Activated CD8-positive, alpha-beta T cell treated with anti-CD3 and anti-CD28 coated beads for 36 hours (primary cell): ENCODE results near the gene PRPF4. TPM values are rescaled to one million over a fixed set of nuclear protein-coding genes. Genes with fewer than 3 reads are reported as not detected.

ENCODE experiments used
- ATAC-seq: fragments of 200-7000 bp; cut with Tn5 transposase; one replicate; pipeline ENCODE4 v1.10.0; 2021; ENCODE audit warnings: mild to moderate bottlenecking, moderate library complexity
- CTCF ChIA-PET: fragments of 350-600 bp; sonication (Branson Sonifier 250); formaldehyde crosslinking; loops from one replicate; lab custom pipeline; 2021; ENCODE audit warnings: antibody characterized with exemption; lab: Charles Lee
- POLR2A ChIA-PET: fragments of 350-600 bp; sonication (Branson Sonifier 250); formaldehyde crosslinking; loops from one replicate; lab custom pipeline; 2021; ENCODE audit warnings: antibody characterized with exemption; lab: Charles Lee
- DNase-seq: peaks from one replicate; pipeline ENCODE4 v3.0.0-alpha.2; 2020
- H3K27ac Mint-ChIP-seq: one replicate; pipeline ENCODE4 v1.8.0; 2021; ENCODE audit warnings: mild to moderate bottlenecking, mixed read lengths
- H3K27me3 Mint-ChIP-seq: one replicate; pipeline ENCODE4 v1.8.0; 2021; ENCODE audit warnings: mixed read lengths
- H3K36me3 Mint-ChIP-seq: one replicate; pipeline ENCODE4 v1.8.0; 2021; ENCODE audit warnings: low read depth, mixed read lengths
- H3K4me1 Mint-ChIP-seq: one replicate; pipeline ENCODE4 v1.8.0; 2021; ENCODE audit warnings: low read depth, mixed read lengths
- H3K4me3 Mint-ChIP-seq: one replicate; pipeline ENCODE4 v1.8.0; 2021; ENCODE audit warnings: mild to moderate bottlenecking, moderate library complexity, mixed read lengths
- H3K9me3 Mint-ChIP-seq: one replicate; pipeline ENCODE4 v1.8.0; 2021; ENCODE audit warnings: mixed read lengths
- CTCF ChIP-seq: fragments of 200-600 bp; IDR thresholded peaks from one replicate; pipeline ENCODE4 v1.8.0; 2022; ENCODE audit warnings: antibody characterized with exemption, mild to moderate bottlenecking
- intact Hi-C: fragments of 100-400 bp; cut with micrococcal nuclease; formaldehyde crosslinking; loops from one replicate; pipeline ENCODE4 v1.10.0; 2022
- total RNA-seq, 2 experiments: library from RNA; stranded (reverse); gene quantifications; one replicate each; pipeline ENCODE4 v1.2.3, GENCODE V29; 2021

Gene PRPF4
- total RNA-seq, 2 experiments from 2014 or later: 52.9 to 56.5 TPM

- Mint-ChIP-seq H3K27ac (no peak overlapping the region), H3K9me3 (no peaks in the 10 kb centered on the region), H3K4me1 (no peaks in the 10 kb centered on the region), H3K27me3 (no peaks in the 10 kb centered on the region), H3K4me3 (no peak overlapping the region), H3K36me3 (no peaks in the 10 kb centered on the region)
- peak; percentile 79 for TF ChIP-seq CTCF
- ChIA-PET CTCF (interaction anchor here (0.7 to 4.0 kb wide), 8 partner anchors 34 to 349 kb away, joined by 3 to 17 read pairs (median 5); partner anchors contain the start of gene ALAD), POLR2A (no interaction called here)
- DNase-seq (peak; percentile 50), ATAC-seq (peak; percentile 56)
- intact Hi-C loops: no loop called here
These were observed 33.9 kb downstream of the PRPF4 start for GRCh38 chr9:113309204-113309813.

GRCh38 chr9:113310538-113310937 is 35.1 kb downstream of the PRPF4 start:
- H3K4me3 Mint-ChIP-seq: no peak overlapping the region
- no peaks in the 10 kb centered on the region for H3K27me3 Mint-ChIP-seq
- ATAC-seq (no peak), DNase-seq (no peak)
- no peaks in the 10 kb centered on the region for H3K36me3 Mint-ChIP-seq
- intact Hi-C loops: no loop called here
- POLR2A ChIA-PET: interaction anchor here (1.0 kb wide), 1 partner anchor 89 kb away, joined by 3 read pairs; no protein-coding TSS in a partner anchor
- H3K27ac Mint-ChIP-seq: no peak overlapping the region
- no peaks in the 10 kb centered on the region for H3K4me1 Mint-ChIP-seq
- CTCF ChIA-PET: interaction anchor here (1.1 to 4.0 kb wide), 8 partner anchors 26 to 347 kb away, joined by 3 to 17 read pairs (median 5); partner anchors contain the start of gene ALAD
- H3K9me3 Mint-ChIP-seq: no peaks in the 10 kb centered on the region
- no peak for TF ChIP-seq CTCF

GRCh38 chr9:113311961-113312360 is 36.5 kb downstream of the PRPF4 start:
- Mint-ChIP-seq H3K27me3 (no peaks in the 10 kb centered on the region), H3K4me1 (no peaks in the 10 kb centered on the region), H3K36me3 (no peaks in the 10 kb centered on the region), H3K9me3 (no peaks in the 10 kb centered on the region), H3K4me3 (no peak overlapping the region), H3K27ac (no peak overlapping the region)
- ATAC-seq: no peak
- no peak for TF ChIP-seq CTCF
- POLR2A ChIA-PET: no interaction called here
- no peak for DNase-seq
- intact Hi-C loops: no loop called here
- CTCF ChIA-PET: interaction anchor here (0.6 to 4.0 kb wide), 7 partner anchors 14 to 346 kb away, joined by 3 to 17 read pairs (median 3); partner anchors contain the start of gene ALAD

- intact Hi-C loops: no loop called here
- ATAC-seq: no peak
- DNase-seq: no peak
- POLR2A ChIA-PET: interaction anchor here (1.0 kb wide), 1 partner anchor 34 kb away, joined by 3 read pairs; no protein-coding TSS in a partner anchor
- no peaks in the 10 kb centered on the region for H3K36me3 Mint-ChIP-seq
- H3K4me1 Mint-ChIP-seq: no peaks in the 10 kb centered on the region
- CTCF ChIA-PET: interaction anchor here (0.6 kb wide), 1 partner anchor 47 kb away, joined by 3 read pairs; no protein-coding TSS in a partner anchor
- H3K9me3 Mint-ChIP-seq: no peaks in the 10 kb centered on the region
- TF ChIP-seq CTCF: no peak
- no peaks in the 10 kb centered on the region for H3K27me3 Mint-ChIP-seq
- no peak overlapping the region for H3K4me3 Mint-ChIP-seq
- no peak overlapping the region for H3K27ac Mint-ChIP-seq
These were observed 37.8 kb downstream of the PRPF4 start for GRCh38 chr9:113313261-113313660.

GRCh38 chr9:113315231-113315630 is 39.8 kb downstream of the PRPF4 start:
- no peaks in the 10 kb centered on the region for H3K9me3 Mint-ChIP-seq

More at GRCh38 chr9:113315231-113315630, 39.8 kb downstream of the PRPF4 start:
- ChIA-PET POLR2A (interaction anchor here (0.6 kb wide), 1 partner anchor 627 kb away, joined by 3 read pairs; no protein-coding TSS in a partner anchor), CTCF (no interaction called here)
- intact Hi-C loops: no loop called here
- Mint-ChIP-seq H3K4me3 (no peak overlapping the region), H3K4me1 (no peaks in the 10 kb centered on the region), H3K27ac (no peak overlapping the region), H3K27me3 (no peaks in the 10 kb centered on the region), H3K36me3 (no peaks in the 10 kb centered on the region)
- DNase-seq (no peak), ATAC-seq (no peak)
- no peak for TF ChIP-seq CTCF
